Left lung (tissue), 10 donors: Measurements from ENCODE around the gene GBP3. TPM values are rescaled to one million over a fixed set of nuclear protein-coding genes. Genes with fewer than 3 reads are reported as not detected.
"Not testable (repeated sequence)": the region's sequence is repeated elsewhere in the genome, so short reads cannot be mapped to it uniquely, and the experiment has no call there.

Source experiments
- ATAC-seq: fragments of 200-7000 bp; cut with Tn5 transposase; one replicate; pipeline ENCODE4 v1.9.1; 2020; ENCODE audit warnings: moderate library complexity
- DNase-seq, 4 donors: peaks; one replicate each; pipeline ENCODE4 v3.0.0-alpha.2; 2013 to 2020
- H3K27ac ChIP-seq, 2 donors: fragments of 200-600 bp; sonication (generic) in 1 of 2; one replicate each; pipeline versions ENCODE4 v1.5.0 to v1.8.0; 2020 to 2021
- H3K27me3 ChIP-seq, 2 donors: fragments of 200-600 bp; sonication (generic) in 1 of 2; one replicate each; pipeline versions ENCODE4 v1.5.0 to v1.8.0; 2020 to 2021
- H3K36me3 ChIP-seq, 2 donors: fragments of 200-600 bp; sonication (generic) in 1 of 2; one replicate each; pipeline versions ENCODE4 v1.5.0 to v1.8.0; 2020 to 2021
- H3K4me1 ChIP-seq, 2 donors: fragments of 200-600 bp; one replicate each; pipeline ENCODE4 v1.8.0; 2021
- H3K4me3 ChIP-seq, 2 donors: fragments of 200-600 bp; sonication (generic) in 1 of 2; one replicate each; pipeline versions ENCODE4 v1.5.0 to v1.8.0; 2020 to 2021; ENCODE audit warnings: mild to moderate bottlenecking in 1 of 2
- H3K9me3 ChIP-seq, 2 donors: fragments of 200-600 bp; sonication (generic) in 1 of 2; one replicate each; pipeline versions ENCODE4 v1.5.0 to v1.8.0; 2020 to 2021
- intact Hi-C, 2 donors: fragments of 100-400 bp; cut with DNase I; formaldehyde crosslinking; loops; one replicate each; pipeline versions ENCODE4 v1.11.2 to v1.14.2; 2022
- polyA plus RNA-seq, 6 donors: library from polyadenylated mRNA; unstranded; fragments of 120-200 nt; gene quantifications; one replicate each; pipeline ENCODE4 v1.2.1, GENCODE V29; 2013; ENCODE audit not compliant: insufficient read length in 6 of 6
- total RNA-seq, 2 donors: library from RNA; stranded (reverse); fragmentation: NEBNext Ultra II Directional; extraction: Animal tissue kit (Norgen Biotek cat#: 25700); gene quantifications; one replicate each; pipeline ENCODE4 v1.2.1, GENCODE V29; 2021
- TF ChIP-seq, protein P1 (sequence below), 2 donors: fragments of 200-600 bp; sonication (generic) in 1 of 2; IDR thresholded peaks; one replicate each; pipeline versions ENCODE4 v1.5.0 to v1.8.0; 2021; ENCODE audit warnings: antibody characterized with exemption in 2 of 2
- donor health status: DM: no; HTN: yes; CAD: no.
- donor health status: DM: no; HTN: no; CAD: no.

GBP3 gene
- total and polyA plus RNA-seq, 8 donors: 8.5 to 32.6 (median 14.3) TPM

DNA sequence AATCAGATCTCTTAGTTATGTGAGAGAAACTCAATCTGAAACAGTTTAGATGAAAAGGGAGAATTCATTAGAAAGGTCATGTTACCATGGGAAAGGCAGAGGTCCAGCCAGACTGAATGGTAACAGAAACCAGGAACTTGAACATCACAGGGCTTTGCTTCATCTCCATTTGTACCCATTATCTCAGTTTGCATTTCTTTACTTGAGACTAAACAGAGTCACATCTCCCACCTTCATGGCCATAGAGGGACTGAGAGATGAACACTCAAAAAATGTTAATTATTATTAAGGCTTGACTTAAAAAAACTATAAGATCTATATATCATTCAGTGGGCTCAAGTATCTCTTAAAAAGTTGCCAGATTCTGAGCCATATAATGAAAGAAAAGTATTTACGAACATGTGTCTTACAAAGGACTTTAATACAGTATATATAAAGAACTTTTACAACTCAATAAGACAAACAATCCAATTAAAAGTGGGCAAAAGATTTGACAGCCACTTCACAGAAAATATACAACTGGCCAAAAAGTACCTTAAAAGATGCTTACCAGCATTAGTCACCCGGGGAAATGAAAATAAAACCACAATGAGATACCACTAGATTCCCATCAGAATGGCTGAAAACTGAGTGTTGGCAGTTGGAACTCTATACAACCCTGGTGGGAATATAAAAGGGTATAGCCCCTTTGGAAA lies 43.5 kb downstream of the GBP3 start:
- Histone ChIP-seq H3K4me3 (no peak overlapping the region), H3K36me3 (peaks cover 0 to 17% of the 10 kb centered on the region in 2 donors), H3K9me3 (no peaks in the 10 kb centered on the region), H3K4me1 (peaks cover 7 to 46% of the 10 kb centered on the region in 2 donors), H3K27ac (no peak overlapping the region), H3K27me3 (no peaks in the 10 kb centered on the region)
- DNase-seq (no peak), ATAC-seq (no peak)
- TF ChIP-seq, protein P1, sequence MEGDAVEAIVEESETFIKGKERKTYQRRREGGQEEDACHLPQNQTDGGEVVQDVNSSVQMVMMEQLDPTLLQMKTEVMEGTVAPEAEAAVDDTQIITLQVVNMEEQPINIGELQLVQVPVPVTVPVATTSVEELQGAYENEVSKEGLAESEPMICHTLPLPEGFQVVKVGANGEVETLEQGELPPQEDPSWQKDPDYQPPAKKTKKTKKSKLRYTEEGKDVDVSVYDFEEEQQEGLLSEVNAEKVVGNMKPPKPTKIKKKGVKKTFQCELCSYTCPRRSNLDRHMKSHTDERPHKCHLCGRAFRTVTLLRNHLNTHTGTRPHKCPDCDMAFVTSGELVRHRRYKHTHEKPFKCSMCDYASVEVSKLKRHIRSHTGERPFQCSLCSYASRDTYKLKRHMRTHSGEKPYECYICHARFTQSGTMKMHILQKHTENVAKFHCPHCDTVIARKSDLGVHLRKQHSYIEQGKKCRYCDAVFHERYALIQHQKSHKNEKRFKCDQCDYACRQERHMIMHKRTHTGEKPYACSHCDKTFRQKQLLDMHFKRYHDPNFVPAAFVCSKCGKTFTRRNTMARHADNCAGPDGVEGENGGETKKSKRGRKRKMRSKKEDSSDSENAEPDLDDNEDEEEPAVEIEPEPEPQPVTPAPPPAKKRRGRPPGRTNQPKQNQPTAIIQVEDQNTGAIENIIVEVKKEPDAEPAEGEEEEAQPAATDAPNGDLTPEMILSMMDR (IDR thresholded peaks at IDR 0.05): no peak
- intact Hi-C loops: loop anchor here in 1 of 2 donors (10.0 kb wide), 1 partner anchor 386 kb away; the partner anchor contains the start of gene GBP6

DNA sequence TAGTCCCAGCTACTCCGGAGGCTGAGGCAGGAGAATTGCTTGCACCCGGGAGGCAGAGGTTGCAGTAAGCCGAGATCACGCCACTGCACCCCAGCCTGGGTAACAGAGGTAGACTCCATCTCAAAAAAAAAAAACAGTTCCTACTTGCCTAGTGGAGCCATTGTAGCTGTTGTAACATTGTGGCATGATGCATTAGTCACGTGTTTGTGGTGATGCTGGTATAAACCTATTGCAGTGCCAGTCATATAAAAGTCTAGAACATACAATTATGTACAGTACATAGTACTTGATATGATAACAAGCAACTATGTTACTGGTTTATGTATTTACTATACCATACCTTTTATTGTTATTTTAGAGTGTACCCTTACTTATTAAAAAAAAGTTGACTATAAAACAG lies 46.4 kb downstream of the GBP3 start:
- Histone ChIP-seq H3K9me3 (no peaks in the 10 kb centered on the region), H3K4me1 (peaks cover 0 to 20% of the 10 kb centered on the region in 2 donors), H3K36me3 (peaks cover 0 to 6% of the 10 kb centered on the region in 2 donors), H3K27ac (no peak overlapping the region), H3K4me3 (no peak overlapping the region), H3K27me3 (no peaks in the 10 kb centered on the region)
- TF ChIP-seq, protein P1 (IDR thresholded peaks at IDR 0.05): no peak
- intact Hi-C loops: loop anchor here in 1 of 2 donors (10.0 kb wide), 1 partner anchor 389 kb away; the partner anchor contains the start of gene GBP6
- ATAC-seq: no peak
- DNase-seq: no peak

DNA sequence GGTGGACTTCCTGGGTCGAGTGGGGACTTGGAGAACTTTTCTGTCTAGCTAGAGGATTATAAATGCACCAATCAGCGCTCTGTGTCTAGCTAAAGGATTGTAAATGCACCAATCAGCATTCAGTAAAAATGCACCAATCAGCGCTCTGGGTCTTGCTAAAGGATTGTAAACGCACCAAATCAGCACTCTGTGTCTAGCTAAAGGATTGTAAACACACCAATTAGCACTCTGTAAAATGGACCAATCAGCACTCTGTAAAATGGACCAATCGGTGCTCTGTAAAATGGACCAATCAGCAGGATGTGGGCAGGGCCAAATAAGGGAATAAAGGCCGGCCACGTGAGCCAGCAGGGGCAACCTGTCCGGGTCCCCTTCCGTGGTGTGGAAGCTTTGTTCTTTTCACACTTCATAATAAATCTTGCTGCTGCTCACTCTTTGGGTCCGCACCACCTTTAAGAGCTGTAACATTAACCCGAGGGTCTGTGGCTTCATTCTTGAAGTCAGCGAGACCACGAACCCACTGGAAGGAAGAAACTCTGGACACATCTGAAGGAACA lies 48.0 kb downstream of the GBP3 start:
- not testable (repeated sequence) for DNase-seq

DNA sequence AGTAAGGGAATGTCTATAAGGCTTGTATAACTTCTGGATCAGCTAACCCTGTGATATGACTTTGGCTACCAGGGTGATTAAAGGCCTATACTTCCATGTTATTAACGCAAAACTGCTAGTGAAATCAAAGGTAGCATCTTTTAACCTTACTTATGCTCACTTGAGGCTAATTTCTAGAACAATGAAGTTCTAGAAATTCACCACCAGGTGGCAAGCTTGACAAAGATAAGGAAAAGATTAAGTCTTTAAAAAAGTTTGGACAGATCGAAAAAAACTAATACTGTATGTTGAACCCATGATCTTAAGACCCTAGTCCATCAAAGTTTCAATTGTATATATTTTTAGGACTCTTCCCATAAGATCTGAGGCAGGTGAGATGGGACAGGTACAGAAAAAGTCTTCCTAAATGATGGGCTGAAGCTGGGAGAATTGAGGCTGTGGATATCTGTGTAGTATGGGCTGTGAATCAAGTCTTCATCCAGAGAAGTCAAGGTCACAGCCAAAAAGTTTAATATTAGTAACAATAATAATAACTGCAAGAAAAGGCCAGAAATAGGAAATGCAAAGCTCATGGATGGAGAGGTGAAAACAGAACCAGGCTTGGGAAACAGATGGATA lies 49.0 kb downstream of the GBP3 start:
- TF ChIP-seq, protein P1 (IDR thresholded peaks at IDR 0.05): peak; percentile 56 to 57
- peak; percentile 44 for ATAC-seq
- no peaks in the 10 kb centered on the region for H3K27me3 ChIP-seq
- intact Hi-C loops: loop anchor here in 1 of 2 donors (10.0 kb wide), 1 partner anchor 391 kb away; the partner anchor contains the start of gene GBP6
- peak in 1 of 4 donors; percentile 21 for DNase-seq
- H3K36me3 ChIP-seq: peaks cover 0 to 11% of the 10 kb centered on the region in 2 donors
- H3K4me1 ChIP-seq: peaks cover 3% of the 10 kb centered on the region in 2 donors
- no peak overlapping the region for H3K4me3 ChIP-seq
- H3K27ac ChIP-seq: no peak overlapping the region
- no peaks in the 10 kb centered on the region for H3K9me3 ChIP-seq

More for the DNA sequence above, 48.0 kb downstream of the GBP3 start:
- ATAC-seq, H3K27me3 ChIP-seq, H3K4me3 ChIP-seq, H3K27ac ChIP-seq, H3K36me3 ChIP-seq, H3K9me3 ChIP-seq, H3K4me1 ChIP-seq: not testable (repeated sequence)
- intact Hi-C loops: loop anchor here in 1 of 2 donors (10.0 kb wide), 1 partner anchor 390 kb away; the partner anchor contains the start of gene GBP6

DNA sequence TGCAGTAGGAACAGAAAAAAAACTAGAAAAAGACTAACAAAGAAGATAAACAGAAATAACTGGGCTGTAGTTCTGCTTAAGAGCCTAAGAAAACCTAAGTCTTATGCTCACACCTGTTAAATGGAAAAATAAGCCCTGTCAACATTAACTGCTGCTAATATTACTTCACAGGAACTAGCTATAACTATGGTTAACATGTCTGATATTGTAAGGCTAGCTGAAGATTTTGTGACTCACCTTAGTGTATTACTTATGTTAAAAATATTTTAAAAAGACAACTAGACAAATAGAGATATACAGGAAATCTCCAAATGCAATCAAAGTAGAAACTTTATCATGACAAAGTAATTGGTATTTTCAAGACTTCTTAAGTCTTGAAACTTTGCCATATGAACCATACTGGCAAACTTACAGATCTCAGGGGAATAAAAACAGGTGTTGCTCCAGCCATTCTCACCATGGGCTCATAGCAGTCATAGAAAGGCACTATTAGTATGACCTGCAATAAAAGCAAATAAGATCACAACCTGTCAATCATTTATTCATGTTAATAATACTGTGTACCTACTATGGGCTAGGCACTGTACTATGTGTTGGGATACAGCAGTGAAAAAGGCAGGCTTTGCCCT lies 60.9 kb downstream of the GBP3 start:
- no peaks in the 10 kb centered on the region for H3K4me1 ChIP-seq
- no peaks in the 10 kb centered on the region for H3K27me3 ChIP-seq
- DNase-seq (no peak), ATAC-seq (no peak)
- peaks cover 0 to 74% of the 10 kb centered on the region in 2 donors for H3K36me3 ChIP-seq
- TF ChIP-seq, protein P1 (IDR thresholded peaks at IDR 0.05): no peak
- no peak overlapping the region for H3K27ac ChIP-seq
- intact Hi-C loops: no loop called here
- no peak overlapping the region for H3K4me3 ChIP-seq
- no peaks in the 10 kb centered on the region for H3K9me3 ChIP-seq
